ENCODE measurements around the gene ARF5.

Gene ARF5

DNA sequence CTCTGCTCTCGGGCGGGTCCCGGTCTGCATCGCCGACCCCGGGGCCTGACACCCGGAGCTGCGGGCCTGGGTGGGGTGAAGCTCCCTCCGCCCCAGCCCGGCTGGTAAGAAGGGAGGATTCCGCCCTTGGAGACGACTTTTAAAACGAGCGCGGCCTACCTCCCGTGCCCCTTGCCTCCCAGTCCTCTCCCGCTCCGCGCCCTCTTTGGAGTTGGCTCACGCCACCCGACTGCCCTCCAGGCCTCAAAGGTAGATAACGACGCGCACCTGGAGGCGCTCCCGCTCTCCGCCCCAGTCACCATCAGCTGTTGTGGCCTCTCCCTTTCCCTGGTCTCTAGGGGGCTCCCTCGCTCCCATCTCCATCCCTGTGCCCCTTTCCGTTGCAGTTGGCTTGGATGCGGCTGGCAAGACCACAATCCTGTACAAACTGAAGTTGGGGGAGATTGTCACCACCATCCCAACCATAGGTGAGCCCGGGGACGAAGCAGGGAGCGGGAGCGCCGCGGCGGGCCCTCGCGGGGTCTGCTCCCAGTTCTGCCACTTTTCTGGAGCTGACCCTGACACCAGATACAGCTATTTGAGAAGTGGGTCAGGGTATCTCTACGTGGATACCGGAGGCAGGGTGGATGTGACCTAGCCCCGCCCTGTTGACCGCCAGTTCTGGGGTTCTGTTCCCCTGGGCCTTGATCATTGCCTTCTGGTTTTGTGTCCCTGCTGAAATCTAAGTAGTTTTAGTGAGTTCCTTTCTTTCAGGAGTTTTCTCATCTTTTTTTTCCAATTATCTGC lies 679 bp downstream of the ARF5 start:
- peak; percentile 34 to 37 for DNase-seq

- no peak for DNase-seq
Measured at GRCh38 chr7:127589896-127590295, 1.7 kb downstream of the ARF5 start.

DNA sequence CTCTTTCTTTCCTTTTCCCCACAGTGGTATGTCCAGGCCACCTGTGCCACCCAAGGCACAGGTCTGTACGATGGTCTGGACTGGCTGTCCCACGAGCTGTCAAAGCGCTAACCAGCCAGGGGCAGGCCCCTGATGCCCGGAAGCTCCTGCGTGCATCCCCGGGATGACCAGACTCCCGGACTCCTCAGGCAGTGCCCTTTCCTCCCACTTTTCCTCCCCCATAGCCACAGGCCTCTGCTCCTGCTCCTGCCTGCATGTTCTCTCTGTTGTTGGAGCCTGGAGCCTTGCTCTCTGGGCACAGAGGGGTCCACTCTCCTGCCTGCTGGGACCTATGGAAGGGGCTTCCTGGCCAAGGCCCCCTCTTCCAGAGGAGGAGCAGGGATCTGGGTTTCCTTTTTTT lies 3.0 kb downstream of the ARF5 start:
- no peak for DNase-seq

DNA sequence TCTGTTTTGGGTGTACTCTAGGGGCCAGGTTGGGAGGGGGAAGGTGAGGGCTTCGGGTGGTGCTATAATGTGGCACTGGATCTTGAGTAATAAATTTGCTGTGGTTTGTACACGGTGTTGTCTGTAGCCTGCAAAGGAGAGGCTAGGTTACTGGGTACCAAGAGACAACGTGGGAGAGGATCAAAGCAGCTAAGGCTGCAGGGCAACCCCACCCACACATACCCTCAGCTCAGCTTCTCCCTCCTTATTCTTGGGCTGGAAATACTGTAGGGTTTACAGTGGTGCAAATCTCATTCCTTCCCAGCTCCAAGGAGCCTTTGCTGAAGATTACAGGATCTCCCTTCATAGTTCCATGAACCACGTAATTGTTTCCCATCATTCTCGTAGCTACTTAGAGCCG lies 3.4 kb downstream of the ARF5 start:
- DNase-seq, result no peak

- DNase-seq, result no peak
Measured at GRCh38 chr7:127592550-127592949, 4.3 kb downstream of the ARF5 start.

GRCh38 chr7:127594490-127594889 lies 6.3 kb downstream of the ARF5 start:
- DNase-seq, result no peak

DNA sequence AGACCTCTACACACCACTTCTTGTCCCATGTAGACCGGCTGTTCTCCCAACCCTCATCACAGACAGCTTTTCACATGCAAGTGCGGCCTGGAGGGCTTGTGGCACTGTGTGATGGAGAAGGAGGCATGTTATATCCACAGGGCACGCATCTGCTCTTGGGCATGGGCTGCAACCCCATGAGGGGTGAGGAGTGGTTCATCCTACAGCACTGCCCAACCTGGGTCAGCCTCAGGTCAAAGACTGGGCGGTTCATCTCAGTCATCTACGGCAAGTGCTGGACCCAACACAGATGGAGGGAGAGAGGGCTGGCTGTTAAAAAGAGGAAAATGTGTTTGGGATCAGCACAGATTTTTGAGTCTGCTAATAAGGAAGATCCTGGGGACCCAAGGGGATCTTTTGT lies 7.5 kb downstream of the ARF5 start:
- DNase-seq, result no peak

GRCh38 chr7:127598318-127598717 lies 10.1 kb downstream of the ARF5 start:
- no peak for DNase-seq

DNA sequence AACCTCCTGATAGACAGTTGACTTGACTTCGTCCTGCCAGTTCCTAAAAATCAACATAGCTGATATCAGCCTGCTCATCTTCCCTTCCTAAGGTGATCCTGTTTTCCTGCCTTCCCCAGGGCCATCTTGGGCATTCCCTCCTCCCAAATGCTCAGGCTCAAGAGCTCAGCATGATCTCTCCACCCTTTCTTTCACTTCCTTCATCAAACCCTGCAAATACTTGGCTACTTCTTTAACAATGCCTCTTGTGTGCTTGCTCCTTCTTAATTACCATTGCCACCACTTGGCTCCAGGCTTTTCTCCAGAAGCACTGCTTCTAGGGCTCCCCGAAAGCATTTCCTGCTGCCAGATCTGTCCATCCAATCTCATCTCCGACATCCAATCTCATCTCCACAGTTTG lies 12.7 kb downstream of the ARF5 start:
- DNase-seq, result no peak

DNA sequence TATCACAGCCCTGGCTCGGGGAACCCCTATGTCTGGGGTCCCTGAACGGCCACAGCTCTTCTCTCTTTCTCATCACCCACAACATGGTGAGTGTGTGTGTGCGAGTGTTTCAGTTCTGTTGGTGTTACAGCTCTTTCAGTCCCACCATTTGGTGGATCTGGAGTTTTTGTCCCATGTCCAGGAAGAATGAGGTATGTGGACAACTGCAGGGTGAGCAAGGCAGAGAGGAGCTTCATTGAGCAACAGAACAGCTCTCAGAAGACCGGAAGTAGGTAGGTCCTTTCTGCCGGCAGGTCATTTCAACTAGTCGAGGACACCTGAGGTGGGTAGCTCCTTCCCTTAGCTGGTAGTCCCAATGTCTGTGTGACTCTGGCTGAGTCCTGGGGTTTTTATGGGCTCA lies 20.2 kb downstream of the ARF5 start:
- DNase-seq, result no peak

- DNase-seq, result no peak
Measured at GRCh38 chr7:127609297-127609696, 21.1 kb downstream of the ARF5 start.

- no peak for DNase-seq
Measured at GRCh38 chr7:127612263-127612662, 24.1 kb downstream of the ARF5 start.

- DNase-seq, result no peak
Measured at GRCh38 chr7:127616724-127617123, 28.5 kb downstream of the ARF5 start.

GRCh38 chr7:127618042-127618441 lies 29.8 kb downstream of the ARF5 start, which contains the start of gene PAX4:
PAX4 (minus strand) TSS chr7:127618142; CDS start chr7:127615928, 2,214 bp downstream.
- no peak for DNase-seq

- DNase-seq, result no peak
Measured at GRCh38 chr7:127618775-127619174, 30.6 kb downstream of the ARF5 start.

DNA sequence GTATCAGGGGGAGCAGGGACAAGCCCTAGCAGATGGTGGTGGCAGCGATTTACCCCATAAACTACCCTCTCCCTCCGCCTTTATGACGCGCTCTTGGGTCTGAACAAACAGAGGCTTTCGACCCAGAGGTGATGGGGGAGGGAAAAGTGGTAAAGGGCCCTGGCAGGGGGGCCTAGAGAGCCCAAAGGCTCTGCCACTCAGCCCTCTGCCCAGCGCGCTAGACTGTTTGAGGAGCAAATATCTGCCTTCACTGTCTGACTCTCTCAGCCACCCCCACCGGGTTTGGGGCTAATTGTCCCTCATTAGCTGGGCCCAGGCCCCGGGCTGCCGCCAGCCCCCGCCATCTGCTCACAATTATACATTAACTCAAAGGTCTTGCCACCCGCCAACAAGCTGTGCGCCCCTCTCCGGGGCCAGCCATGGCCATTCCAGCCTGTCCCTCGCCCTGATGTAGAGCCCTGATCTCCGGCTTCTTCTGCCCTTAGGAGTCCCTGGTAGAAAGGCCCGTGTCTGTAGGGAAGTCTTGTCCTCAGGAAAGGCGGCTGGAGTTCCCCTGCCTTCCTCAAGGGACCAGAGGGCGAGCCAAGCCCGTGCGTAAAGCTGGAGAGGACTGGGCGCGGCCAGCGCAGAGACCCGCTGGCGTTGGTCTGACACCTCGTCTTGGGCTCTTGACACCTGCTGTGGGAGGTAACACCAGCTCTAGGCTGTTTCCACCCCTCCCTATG lies 31.6 kb downstream of the ARF5 start:
- no peak for DNase-seq

GRCh38 chr7:127620406-127621233 lies 32.4 kb downstream of the ARF5 start:
- no peak for DNase-seq

DNA sequence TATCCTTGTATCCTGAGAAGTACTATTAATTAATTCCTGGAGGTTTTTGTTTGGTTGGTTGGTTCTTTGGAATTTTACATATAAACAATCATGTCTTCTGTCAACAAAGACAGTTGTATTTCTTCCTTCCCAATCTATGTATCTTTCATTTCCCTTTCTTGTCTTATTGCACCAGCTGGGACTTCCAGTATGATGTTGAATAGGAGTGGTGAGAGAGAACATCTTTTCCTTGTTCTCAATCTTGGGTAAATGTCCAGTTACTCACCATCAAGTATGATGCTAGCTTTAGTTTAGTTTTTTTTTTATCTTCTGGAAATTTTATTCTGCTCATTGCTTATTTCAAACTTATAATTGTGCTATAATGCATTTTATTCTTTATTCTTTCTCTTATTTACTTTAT lies 37.1 kb downstream of the ARF5 start:
- no peak for DNase-seq

DNA sequence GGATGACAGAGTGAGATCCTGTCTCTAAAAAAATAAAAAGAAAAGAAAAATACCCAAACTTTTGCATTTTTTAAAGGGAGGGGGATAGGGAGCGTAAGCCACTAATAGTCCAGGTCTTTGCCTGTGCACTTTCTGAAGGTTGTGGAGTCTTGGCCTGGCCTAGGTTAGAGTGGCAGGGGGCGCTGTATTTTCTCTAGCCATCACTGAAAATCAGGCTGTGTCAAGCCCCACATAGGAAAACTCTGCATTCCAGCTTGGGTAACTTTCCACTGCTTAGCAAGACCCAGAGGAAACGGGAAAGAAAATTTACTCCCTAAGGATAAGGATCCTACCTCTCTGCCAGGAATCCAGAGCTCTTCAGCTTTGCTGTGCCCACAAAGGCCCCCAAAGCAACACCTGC lies 40.2 kb downstream of the ARF5 start:
- no peak for DNase-seq

- peak; percentile 34 to 55 for DNase-seq
Measured at GRCh38 chr7:127629268-127629854, 41.1 kb downstream of the ARF5 start.

DNA sequence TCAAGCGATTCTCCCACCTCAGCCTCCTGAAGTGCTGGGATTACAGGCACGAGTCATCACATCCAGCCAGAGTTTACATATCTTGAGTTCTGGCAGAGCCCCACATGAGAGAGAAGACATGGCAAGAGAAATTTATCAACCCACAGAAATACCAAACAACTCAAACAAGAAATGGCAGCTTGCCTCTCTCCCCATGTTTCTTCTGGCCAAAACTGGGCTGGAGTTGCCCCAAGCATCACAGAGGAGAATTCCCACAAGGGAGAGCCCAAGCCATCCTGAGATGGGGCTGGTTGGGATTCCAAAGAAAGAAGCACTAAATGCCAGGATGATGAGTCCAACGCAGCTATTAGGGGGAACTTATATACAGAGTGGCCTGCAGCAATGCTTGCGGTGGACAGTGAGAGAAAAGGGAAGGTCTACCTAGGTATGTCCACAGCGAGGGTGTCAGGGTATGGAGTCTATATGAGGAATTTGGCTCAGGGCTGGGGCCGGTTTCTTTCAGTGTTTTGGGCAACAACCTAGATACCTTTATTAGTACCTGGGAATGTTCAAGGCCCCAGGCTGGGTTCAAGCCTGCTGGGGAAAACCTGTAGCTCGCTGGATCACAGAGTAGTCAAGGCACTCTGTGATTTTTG lies 44.2 kb downstream of the ARF5 start:
- DNase-seq, result no peak

DNA sequence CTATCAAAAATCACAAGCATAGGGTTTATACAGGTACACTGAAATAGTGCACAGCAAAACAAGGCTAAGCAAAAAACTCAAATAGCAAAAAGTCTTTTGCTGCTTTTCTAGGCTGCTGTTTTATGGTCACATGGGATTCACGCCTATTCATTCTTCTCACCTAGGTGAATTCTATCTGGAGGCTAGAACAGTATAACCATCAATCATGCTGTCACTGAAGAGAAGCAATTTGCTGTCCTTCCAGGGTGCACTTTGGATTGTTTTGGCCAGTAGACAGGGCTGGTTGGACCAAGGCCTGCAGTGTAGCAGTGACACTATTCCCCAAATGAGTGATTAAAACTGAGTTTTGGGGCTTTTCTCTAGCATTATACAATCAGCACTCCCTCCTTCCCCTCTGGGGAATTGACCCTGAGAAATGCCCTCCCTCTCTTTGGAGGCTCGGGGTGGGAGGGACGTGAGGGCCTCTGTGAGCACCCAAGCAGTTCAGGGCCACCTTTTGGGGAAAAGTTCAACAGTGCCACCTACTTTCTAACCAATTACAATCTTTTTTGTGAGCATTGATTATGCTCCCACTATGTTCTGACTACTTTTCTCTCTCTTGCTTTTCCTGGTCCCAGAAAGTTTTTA lies 47.6 kb downstream of the ARF5 start:
- no peak for DNase-seq
